Neuronal stem cell (in vitro differentiated cells): Measurements from ENCODE around the gene PHETA1.

Source experiments
- DNase-seq: peaks from one replicate; pipeline ENCODE4 v3.0.0-alpha.2; 2013; ENCODE audit warnings: low spot score
- H2AFZ ChIP-seq: one replicate; pipeline ENCODE4 v1.6.1; 2013; ENCODE audit warnings: mild to moderate bottlenecking, low read length, inconsistent platforms
- H2AK5ac ChIP-seq: 2 replicates; pipeline ENCODE4 v1.6.1; 2013; ENCODE audit warnings: low read depth, mild to moderate bottlenecking, inconsistent platforms, low read length, moderate library complexity, mixed read lengths
- H2BK120ac ChIP-seq: 2 replicates; pipeline ENCODE4 v1.6.1; 2013; ENCODE audit warnings: low read depth, mild to moderate bottlenecking, inconsistent platforms, low read length, moderate library complexity, mixed read lengths
- H2BK12ac ChIP-seq: one replicate; pipeline ENCODE4 v1.6.1; 2013; ENCODE audit warnings: low read length, inconsistent platforms
- H2BK15ac ChIP-seq: 2 replicates; pipeline ENCODE4 v1.6.1; 2013; ENCODE audit warnings: mild to moderate bottlenecking, low read length, inconsistent platforms, mixed read lengths
- H2BK5ac ChIP-seq: one replicate; pipeline ENCODE4 v1.6.1; 2013; ENCODE audit warnings: inconsistent platforms, mild to moderate bottlenecking, low read length, moderate library complexity
- H3K14ac ChIP-seq: one replicate; pipeline ENCODE4 v1.6.1; 2013; ENCODE audit warnings: low read length, inconsistent platforms
- H3K18ac ChIP-seq: 2 replicates; pipeline ENCODE4 v1.6.1; 2013; ENCODE audit warnings: low read length, inconsistent platforms
- H3K23ac ChIP-seq: 2 replicates; pipeline ENCODE4 v1.6.1; 2013; ENCODE audit warnings: low read depth, mild to moderate bottlenecking, mixed read lengths, low read length, inconsistent platforms; ENCODE audit not compliant: poor library complexity
- H3K27ac ChIP-seq: replicated peaks from 3 replicates; pipeline ENCODE4 v1.5.1; 2013; ENCODE audit warnings: low read length, inconsistent platforms
- H3K27me3 ChIP-seq, 3 experiments: 2 replicates each; pipeline ENCODE4 v1.6.1; 2013; ENCODE audit warnings: low read length in 3 of 3, mild to moderate bottlenecking in 2 of 3, inconsistent platforms in 1 of 3, low read depth in 1 of 3, mixed read lengths in 1 of 3, moderate library complexity in 1 of 3; ENCODE audit not compliant: control insufficient read depth in 3 of 3, insufficient read depth in 3 of 3
- H3K36me3 ChIP-seq, 2 donors: replicated peaks in 1 of 2; 2 replicates each; pipeline ENCODE4 v1.6.1; 2013; ENCODE audit warnings: low read length in 2 of 2; ENCODE audit not compliant: control insufficient read depth in 2 of 2, insufficient read depth in 2 of 2
- H3K4ac ChIP-seq: 2 replicates; pipeline ENCODE4 v1.6.1; 2013; ENCODE audit warnings: inconsistent platforms, mild to moderate bottlenecking, low read length, moderate library complexity
- H3K4me1 ChIP-seq, 2 donors: 1 replicate in 1 of 2; 2 replicates in 1 of 2; pipeline ENCODE4 v1.6.1; 2013; ENCODE audit warnings: low read length in 2 of 2, low read depth in 1 of 2; ENCODE audit not compliant: control insufficient read depth in 2 of 2, insufficient read depth in 1 of 2
- H3K4me2 ChIP-seq: one replicate; pipeline ENCODE4 v1.6.1; 2013; ENCODE audit warnings: mild to moderate bottlenecking, low read length, inconsistent platforms; ENCODE audit not compliant: insufficient read depth, poor library complexity, severe bottlenecking
- H3K4me3 ChIP-seq, 2 donors: 2 replicates each; pipeline ENCODE4 v1.5.1; 2013; ENCODE audit warnings: low read length in 2 of 2, mild to moderate bottlenecking in 2 of 2, inconsistent platforms in 1 of 2, moderate library complexity in 1 of 2
- H3K79me1 ChIP-seq: one replicate; pipeline ENCODE4 v1.6.1; 2013; ENCODE audit warnings: low read depth, mild to moderate bottlenecking, inconsistent platforms, low read length, moderate library complexity
- H3K9ac ChIP-seq: one replicate; pipeline ENCODE4 v1.6.1; 2013; ENCODE audit warnings: mild to moderate bottlenecking, low read depth, low read length, inconsistent platforms; ENCODE audit not compliant: poor library complexity
- H3K9me3 ChIP-seq, 2 donors: replicated peaks in 1 of 2; 2 replicates each; pipeline versions ENCODE3 to v1.6.1; 2013; ENCODE audit warnings: low read length in 2 of 2, mild to moderate bottlenecking in 2 of 2, inconsistent platforms in 1 of 2, low read depth in 1 of 2, mixed read lengths in 1 of 2, moderate library complexity in 1 of 2; ENCODE audit not compliant: control insufficient read depth in 2 of 2, insufficient read depth in 1 of 2
- H4K8ac ChIP-seq: one replicate; pipeline ENCODE4 v1.6.1; 2013; ENCODE audit warnings: low read depth, mild to moderate bottlenecking, inconsistent platforms, low read length, moderate library complexity
- H4K91ac ChIP-seq: one replicate; pipeline ENCODE4 v1.6.1; 2013; ENCODE audit warnings: low read length, low read depth, mild to moderate bottlenecking, inconsistent platforms; ENCODE audit not compliant: poor library complexity
- WGBS, 2 donors: extraction: QIAGEN DNeasy Blood & Tissue Kit; methylation state at CpG; one replicate each; pipeline ENCODE4 v1.1.7; 2013; ENCODE audit warnings: missing lambda C conversion rate in 2 of 2, mixed read lengths in 1 of 2; ENCODE audit not compliant: insufficient read length in 2 of 2, insufficient replicate concordance in 1 of 2; ENCODE audit errors: extremely low coverage in 2 of 2; 5-methylcytosine and 5-hydroxymethylcytosine counted together

The PHETA1 gene

GRCh38 chr12:111394480-111394879 lies 25.6 kb upstream of the PHETA1 start:
- no peak overlapping the region for H3K4ac ChIP-seq
- peak overlapping the region; percentile 44 for H2BK5ac ChIP-seq
- peak overlapping the region; percentile 62 for H2AK5ac ChIP-seq
- no peaks in the 10 kb centered on the region for H3K9me3 ChIP-seq
- H3K27ac ChIP-seq, result no peak overlapping the region
- no peak overlapping the region for H3K4me2 ChIP-seq
- H3K27me3 ChIP-seq, result peaks cover 0 to 8% (median 0%) of the 10 kb centered on the region in 3 experiments
- no peak overlapping the region for H4K8ac ChIP-seq
- no peak overlapping the region for H2BK12ac ChIP-seq
- no peak overlapping the region for H2AFZ ChIP-seq
- H2BK15ac ChIP-seq, result no peak overlapping the region
- H4K91ac ChIP-seq, result no peak overlapping the region
- no peak overlapping the region for H2BK120ac ChIP-seq
- WGBS, 2 donors, result no CpG with 5 or more reads among the region's 8 CpGs
- no peak overlapping the region for H3K23ac ChIP-seq
- peak overlapping the region; percentile 65 for H3K18ac ChIP-seq
- peaks cover 2% of the 10 kb centered on the region for H3K79me1 ChIP-seq
- no peak overlapping the region for H3K9ac ChIP-seq
- no peaks in the 10 kb centered on the region for H3K4me1 ChIP-seq
- DNase-seq, result no peak
- H3K14ac ChIP-seq, result no peak overlapping the region
- no peaks in the 10 kb centered on the region for H3K36me3 ChIP-seq
- no peak overlapping the region for H3K4me3 ChIP-seq

DNA sequence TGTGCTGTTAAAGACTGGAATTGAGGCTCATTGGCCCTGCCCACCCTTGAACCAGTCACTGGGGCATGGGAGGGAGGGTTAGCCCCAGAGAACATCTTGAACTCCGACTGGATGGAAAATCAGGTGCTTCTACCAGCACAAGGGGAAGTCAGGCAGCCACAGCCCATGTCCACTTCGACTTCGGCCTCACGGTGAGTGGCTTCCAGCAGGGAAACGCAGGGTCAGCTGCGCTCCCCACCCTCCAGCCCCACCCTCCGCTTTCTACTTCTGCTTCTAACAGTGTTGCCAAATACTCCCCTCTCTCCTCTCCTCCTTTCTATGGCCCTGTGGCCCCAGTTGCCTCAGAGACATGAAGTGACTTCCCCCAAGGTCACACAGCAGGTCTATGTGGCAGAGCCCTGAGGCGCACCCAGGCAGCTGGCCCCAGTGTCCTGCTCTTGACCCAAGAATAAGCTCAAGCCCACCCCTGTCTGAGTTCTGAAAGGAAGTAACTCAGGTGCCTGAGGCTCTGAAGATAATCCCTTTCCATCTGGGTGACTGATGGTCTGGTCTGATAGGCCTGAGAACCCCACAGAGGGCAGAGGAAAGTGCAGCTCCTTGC lies 24.9 kb upstream of the PHETA1 start:
- no CpG with 5 or more reads among the region's 8 CpGs for WGBS, 2 donors
- DNase-seq, result no peak
- no peak overlapping the region for H2BK120ac ChIP-seq

DNA sequence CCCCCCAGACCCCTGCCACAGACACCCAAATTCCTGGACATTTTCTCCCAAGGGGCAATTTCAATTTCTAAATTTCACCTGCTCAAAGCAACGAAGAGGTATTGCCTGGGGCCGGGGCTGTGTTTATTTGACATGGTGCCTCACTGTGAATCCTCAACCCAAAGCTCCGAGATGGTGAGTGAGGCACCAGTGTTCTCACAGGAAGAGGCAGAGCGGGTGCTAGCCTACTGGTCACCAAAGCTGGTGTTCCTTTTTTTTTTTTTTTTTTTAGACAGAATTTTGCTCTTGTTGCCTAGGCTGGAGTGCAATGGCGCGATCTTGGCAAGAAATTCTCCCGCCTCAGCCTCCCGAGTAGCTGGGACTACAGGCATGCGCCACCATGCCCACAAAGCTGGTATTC lies 22.0 kb upstream of the PHETA1 start:
- Histone ChIP-seq H3K4me2 (no peak overlapping the region), H2BK120ac (no peak overlapping the region), H3K23ac (no peak overlapping the region), H2BK12ac (no peak overlapping the region), H3K4me3 (no peak overlapping the region), H3K36me3 (no peaks in the 10 kb centered on the region), H3K14ac (no peak overlapping the region), H3K27ac (no peak overlapping the region), H4K8ac (no peak overlapping the region), H2AFZ (no peak overlapping the region), H2BK5ac (no peak overlapping the region), H3K79me1 (peaks cover 2% of the 10 kb centered on the region), H3K4me1 (peaks cover 0 to 7% of the 10 kb centered on the region in 2 donors), H2AK5ac (no peak overlapping the region), H3K27me3 (no peaks in the 10 kb centered on the region), H3K4ac (no peak overlapping the region), H2BK15ac (no peak overlapping the region), H4K91ac (no peak overlapping the region), H3K9ac (no peak overlapping the region), H3K18ac (no peak overlapping the region), H3K9me3 (no peaks in the 10 kb centered on the region)
- DNase-seq, result no peak
- WGBS, 2 donors, result no CpG with 5 or more reads among the region's 9 CpGs

More for the DNA sequence above, 24.9 kb upstream of the PHETA1 start:
- no peak overlapping the region for H3K4me2 ChIP-seq
- H3K27me3 ChIP-seq, result peaks cover 0 to 5% (median 0%) of the 10 kb centered on the region in 3 experiments
- H2AK5ac ChIP-seq, result no peak overlapping the region
- H3K9me3 ChIP-seq, result no peaks in the 10 kb centered on the region
- no peaks in the 10 kb centered on the region for H3K4me1 ChIP-seq
- H3K14ac ChIP-seq, result no peak overlapping the region
- H3K4ac ChIP-seq, result no peak overlapping the region
- no peak overlapping the region for H2AFZ ChIP-seq
- no peak overlapping the region for H3K9ac ChIP-seq
- no peak overlapping the region for H2BK15ac ChIP-seq
- no peak overlapping the region for H3K18ac ChIP-seq
- H3K4me3 ChIP-seq, result no peak overlapping the region
- no peak overlapping the region for H2BK5ac ChIP-seq
- H4K8ac ChIP-seq, result no peak overlapping the region
- H3K79me1 ChIP-seq, result peaks cover 2% of the 10 kb centered on the region
- H3K27ac ChIP-seq, result no peak overlapping the region
- no peak overlapping the region for H3K23ac ChIP-seq
- H2BK12ac ChIP-seq, result no peak overlapping the region
- no peak overlapping the region for H4K91ac ChIP-seq
- no peaks in the 10 kb centered on the region for H3K36me3 ChIP-seq

DNA sequence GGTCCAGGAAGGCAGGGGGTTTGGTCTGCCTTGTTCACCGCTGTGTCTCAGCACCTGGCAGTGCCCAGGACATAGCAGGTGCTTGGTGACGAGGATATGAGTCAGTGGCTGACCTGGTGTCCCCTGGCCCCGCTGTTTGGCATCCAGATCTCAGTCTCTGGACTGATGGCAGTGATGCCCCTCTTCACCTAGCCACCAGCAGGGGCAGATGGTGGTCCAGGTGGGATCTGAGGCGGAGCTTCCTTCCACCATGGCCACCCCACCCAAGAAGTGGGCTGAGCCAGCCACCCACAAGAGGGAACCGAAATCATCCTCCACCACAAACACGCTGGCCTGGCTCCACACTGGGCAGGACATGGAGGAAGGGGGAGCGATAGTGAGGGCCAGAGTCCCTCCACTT lies 20.7 kb upstream of the PHETA1 start:
- Histone ChIP-seq H3K9ac (no peak overlapping the region), H2BK12ac (no peak overlapping the region), H2BK5ac (no peak overlapping the region), H2AK5ac (peak overlapping the region; percentile 51), H3K4me1 (peaks cover 0 to 7% of the 10 kb centered on the region in 2 donors), H3K4ac (no peak overlapping the region), H3K14ac (no peak overlapping the region), H3K4me2 (no peak overlapping the region), H3K36me3 (no peaks in the 10 kb centered on the region), H3K79me1 (peaks cover 2% of the 10 kb centered on the region), H2BK120ac (no peak overlapping the region), H3K27me3 (no peaks in the 10 kb centered on the region), H2BK15ac (no peak overlapping the region), H4K91ac (no peak overlapping the region), H3K23ac (no peak overlapping the region), H3K27ac (no peak overlapping the region), H3K18ac (no peak overlapping the region), H3K9me3 (no peaks in the 10 kb centered on the region), H3K4me3 (no peak overlapping the region), H4K8ac (no peak overlapping the region), H2AFZ (no peak overlapping the region)
- no peak for DNase-seq
- no CpG with 5 or more reads among the region's 7 CpGs for WGBS, 2 donors
